ENCODE measurements around the gene SAPCD2.
"Not testable (repeated sequence)": the region's sequence is repeated elsewhere in the genome, so short reads cannot be mapped to it uniquely, and the experiment has no call there.

Gene SAPCD2

DNA sequence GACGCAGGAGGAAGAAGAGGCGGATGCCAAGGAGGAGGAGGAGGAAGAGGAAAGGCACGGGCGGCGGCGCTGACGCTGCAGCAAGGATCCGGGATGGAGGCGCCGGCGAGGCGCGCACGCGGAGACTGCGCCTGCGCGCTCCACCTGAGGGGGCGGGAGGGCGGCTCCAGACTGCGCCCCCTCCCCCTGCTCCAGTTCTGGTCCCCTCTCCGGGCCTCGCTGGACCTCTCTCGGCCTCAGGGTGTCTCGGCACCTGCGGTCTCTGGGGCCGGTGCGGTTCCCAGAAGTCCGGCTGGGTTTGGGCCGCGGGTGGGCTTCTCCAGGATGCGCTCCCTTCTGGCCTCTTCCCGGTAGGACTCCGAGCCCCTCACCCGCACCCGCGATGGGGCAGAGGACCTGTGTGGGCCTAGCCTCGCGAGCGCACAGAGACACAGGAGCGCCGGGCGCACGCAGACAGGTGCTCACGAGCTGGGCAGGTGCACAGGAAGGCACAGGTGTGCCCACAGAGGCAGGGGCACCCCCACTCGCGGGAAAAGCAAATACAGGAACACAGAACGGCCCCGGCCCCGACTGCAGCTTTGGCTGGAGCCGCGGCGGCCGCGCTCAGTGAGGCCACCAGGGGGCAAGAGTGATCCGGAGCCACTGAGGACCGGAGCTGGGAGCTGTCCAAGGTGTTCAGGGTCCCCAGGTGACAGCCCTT, 24.1 kb downstream of the SAPCD2 start, which contains the start of gene NPDC1:
TSS of gene NPDC1 (minus strand) at position 90 of the 700 bp plus-strand sequence. CDS start 188 bp downstream, outside the sequence.
- peak; percentile 42 for DNase-seq

DNA sequence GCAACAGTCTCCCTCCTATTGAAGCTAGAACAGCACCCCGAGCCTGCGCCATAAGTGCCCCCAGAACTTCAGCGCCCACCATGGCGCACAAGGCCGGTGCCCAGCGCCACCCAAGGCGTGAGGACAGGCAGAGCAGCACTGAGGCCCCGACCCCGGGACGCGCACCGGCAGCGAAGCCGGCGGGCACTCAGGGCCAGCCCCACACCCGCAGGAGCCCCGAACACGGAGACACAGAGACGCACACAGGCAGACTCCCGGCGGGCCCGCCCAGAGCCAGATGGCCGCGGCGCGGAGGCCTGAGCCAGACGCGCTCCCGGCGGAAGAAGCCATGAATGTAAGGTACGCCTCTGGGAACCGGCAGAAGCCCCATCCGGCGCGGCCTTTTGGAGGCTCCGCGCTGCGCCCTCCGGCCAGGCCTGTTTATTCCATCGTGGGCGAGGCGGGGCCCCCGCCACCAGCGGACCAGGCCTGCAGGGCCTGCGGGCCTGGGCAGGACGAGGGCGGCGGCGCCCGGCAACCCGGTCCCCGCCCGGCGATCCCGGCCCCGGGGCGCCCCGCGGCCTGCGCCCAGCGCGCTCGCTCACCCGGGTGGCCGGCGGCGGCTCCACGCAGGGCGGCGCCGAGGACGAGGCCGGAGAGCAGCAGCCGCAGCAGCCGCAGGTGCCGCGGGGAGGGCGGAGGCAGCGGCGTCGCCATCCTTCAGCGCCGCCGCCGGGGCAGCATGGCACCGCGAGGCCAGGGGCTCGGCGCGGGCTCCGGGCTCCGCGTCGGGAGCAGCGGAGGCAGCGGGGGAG, 24.9 kb downstream of the SAPCD2 start:
- peak; percentile 43 for DNase-seq

DNA sequence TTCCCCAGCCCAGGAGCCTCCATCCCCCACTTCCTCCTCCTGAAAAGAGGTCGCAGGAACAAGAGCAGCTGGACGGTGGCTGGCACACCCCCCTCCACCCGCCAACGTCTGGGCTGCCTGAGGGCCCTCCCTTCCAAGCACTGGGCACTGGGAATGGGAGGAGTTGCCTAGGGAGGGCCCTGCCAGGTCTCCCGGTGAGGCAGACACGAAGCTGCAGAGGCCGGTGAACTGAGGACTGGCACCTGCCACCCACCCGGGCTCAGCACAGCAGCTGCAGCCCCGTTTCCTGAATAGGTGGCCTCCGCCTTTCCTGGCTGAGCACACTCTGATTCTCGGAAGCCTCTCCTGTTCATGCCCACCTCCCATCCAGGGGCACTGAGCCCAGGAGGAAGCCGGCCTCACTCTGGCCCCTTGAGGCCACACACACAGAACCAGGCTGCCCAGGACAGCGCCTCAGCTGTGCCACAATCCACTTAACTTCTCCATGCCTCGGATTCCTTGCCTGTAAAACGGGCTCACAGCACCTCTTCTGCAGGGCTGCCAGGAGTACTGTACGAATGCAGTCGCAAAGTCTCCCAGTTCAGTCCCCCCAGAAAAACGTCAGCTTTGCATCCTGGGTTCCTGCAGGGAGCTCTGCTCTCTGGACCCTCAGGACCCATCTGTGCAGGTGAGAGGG, 25.7 kb downstream of the SAPCD2 start:
- no peak for DNase-seq

DNA sequence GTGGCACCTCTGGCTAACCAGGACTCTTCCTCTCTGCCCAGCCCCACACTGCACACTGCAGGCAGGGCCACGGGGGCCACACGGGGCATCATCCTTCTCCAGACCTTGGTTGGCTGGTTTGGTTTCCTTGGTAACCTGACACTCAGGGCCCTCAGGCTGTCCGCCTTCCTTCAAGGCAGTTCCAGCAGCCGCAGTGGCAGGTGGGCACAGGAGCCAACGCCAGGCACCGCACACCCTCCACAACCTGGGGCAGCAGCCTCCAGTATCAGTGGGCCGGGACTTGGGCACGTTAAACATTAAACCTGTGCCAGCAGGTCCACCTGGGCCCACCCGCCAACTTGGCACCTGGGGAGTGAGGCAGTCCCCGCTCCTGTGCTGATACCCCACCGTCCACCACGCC, 26.3 kb downstream of the SAPCD2 start:
- no peak for DNase-seq

DNA sequence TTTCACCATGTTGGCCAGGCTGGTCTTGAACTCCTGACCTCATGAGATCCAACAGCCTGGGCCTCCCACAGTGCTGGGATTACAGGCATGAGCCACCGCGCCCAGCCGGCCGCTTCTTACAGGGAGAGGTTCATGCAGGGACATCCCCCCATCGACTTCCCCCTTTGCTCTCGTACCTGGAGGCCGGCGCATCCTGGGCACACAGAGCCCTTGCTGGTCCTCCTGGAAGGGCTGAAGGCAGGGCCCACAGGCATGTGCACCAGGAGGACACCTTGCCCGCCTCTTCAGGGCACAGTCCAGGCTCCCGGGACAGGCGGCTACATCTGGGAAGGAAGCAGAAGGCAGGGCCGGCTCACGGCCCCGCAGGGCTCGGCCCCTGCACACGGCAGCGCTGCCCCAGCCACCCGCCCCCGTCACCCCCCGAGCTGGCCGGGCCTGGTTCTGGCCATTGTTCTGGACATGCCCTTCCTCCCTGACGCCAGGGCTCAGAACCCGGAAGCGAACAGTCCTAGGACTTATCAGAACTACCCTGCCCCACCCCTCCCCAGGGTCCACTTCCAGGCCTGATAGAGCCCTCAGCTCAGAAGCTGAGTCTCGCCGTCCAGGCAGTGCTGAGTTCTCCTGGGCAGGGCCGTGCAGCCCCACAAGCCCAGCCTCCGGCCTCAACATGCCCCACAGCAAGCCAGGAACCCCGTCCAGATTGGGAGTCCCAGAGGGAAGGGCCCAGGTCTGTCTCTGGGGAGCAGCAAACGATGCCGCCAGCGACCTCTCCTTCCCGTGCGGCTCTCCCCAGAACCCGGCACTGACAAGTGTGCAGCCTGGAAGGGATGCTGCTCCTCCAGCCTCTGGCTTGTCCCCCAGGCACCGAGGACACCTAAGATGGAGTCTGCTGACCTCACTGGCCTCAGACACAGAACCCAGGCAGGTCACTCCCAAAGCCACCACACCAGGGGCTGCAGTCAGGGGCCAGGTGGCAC, 27.3 kb downstream of the SAPCD2 start:
- DNase-seq, result no peak

DNA sequence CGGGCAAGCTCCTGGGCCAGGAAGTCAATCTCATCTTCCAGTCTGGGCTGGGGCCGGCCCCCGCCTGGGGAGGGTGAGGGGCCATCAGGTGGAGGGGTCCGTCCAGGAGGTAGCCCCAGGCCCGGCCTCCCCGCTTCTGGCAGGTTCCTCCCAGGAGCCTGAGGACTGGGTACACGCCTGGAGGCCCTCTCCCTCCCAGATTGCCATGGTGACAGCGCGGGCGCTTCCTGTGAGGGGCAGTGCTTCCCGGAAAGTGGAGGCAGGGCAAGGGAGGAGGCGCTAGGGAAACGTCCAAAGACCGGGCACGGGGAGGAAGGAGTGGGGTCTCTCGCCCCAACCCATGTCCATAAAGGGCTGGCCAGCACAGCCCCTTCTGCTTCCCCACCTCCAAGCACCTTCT, 29.2 kb downstream of the SAPCD2 start:
- DNase-seq, result no peak

DNA sequence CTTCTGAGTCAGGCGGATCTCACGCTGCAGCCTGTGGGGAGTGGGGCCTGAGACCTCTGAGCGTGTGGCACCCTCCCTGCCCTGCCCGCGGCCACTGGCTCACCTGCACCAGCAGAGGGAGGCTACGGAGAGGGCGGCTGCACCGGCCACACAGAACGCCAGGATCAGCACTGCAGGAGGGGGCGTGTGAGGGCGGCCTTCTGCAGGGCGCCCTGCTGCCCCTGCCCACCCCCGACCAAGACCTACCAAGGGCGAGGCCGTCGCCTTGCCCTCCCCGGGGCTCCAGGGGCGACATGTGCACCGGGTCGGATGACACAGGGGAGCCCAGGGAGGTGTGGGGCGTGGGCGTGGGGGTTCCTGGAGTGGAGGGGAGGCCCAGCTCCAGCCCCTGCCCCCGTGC, 29.8 kb downstream of the SAPCD2 start:
- no peak for DNase-seq

DNA sequence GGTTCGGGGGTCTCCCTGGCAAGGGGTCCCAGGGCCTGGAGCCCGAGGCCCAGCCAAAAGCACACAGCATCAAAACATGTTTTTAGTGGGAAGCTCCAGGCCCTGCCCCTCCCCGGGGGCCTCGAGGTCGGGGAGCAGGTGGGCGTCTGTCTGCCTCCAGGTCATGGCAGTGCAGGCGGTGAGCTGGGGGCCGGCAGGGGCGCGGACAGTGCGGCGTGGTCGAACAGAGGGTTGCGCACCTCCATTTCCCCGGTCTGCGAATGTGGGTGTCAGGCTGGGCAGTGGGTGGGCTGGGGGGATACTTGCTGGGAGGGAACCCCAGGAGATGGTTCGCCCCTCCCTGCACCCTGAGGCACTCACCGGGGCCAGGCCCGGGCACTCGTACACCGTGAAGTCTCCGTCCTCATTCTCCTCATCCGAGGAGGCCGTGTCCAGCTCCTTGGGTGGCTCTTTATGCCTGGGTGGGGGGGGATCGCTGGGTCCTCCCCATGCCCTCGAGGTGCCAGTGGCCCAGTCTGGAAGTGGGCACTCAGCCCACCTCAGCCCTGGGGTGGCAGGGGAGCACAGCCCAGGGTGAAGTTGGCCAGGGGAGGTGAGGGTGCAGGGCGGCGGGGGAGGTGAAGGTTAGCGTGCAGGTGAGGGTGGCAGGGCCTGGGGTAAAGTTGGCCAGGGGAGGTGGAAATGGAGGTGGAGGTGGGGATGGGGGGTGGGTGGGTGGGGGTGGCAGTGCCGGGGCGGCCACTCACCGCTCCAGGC, 30.6 kb downstream of the SAPCD2 start:
- no peak for DNase-seq

DNA sequence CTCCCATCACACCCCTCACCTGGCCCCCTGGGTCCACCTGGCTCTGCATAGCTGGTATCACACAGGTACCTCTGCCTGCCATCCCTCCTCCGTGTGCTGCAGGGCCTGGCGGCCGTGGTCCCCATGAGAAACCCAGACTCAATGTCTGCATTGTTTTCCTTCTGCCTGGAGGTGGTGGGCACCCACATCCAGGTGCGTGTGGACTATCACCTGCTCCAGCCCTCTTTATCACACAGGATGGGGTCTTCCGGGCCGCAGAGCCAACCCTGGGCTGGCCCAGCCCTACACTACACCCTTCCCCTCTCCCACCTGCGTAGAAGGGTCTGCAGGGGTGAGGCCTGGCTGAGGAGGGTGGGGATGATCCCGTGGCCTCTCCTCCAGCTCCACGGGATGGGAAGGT, 31.4 kb downstream of the SAPCD2 start:
- DNase-seq, result no peak

DNA sequence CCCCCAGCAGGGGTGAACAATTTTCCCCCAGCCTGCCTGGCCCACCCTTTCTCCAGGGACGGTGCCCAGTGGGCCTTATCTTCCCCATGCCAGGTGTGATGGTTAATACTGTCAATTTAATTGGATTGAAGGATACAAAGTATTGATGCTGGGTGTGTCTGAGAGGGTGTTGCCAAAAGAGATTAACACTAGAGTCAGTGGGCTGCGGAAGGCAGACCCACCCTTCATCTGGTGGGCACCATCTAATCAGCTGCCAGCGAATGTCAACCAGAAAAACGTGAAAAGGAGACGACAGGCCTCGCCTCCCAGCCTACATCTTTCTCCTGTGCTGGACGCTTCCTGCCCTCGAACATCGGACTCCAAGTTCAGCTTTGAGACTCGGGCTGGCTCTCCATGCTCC, 32.9 kb downstream of the SAPCD2 start:
- no peak for DNase-seq

DNA sequence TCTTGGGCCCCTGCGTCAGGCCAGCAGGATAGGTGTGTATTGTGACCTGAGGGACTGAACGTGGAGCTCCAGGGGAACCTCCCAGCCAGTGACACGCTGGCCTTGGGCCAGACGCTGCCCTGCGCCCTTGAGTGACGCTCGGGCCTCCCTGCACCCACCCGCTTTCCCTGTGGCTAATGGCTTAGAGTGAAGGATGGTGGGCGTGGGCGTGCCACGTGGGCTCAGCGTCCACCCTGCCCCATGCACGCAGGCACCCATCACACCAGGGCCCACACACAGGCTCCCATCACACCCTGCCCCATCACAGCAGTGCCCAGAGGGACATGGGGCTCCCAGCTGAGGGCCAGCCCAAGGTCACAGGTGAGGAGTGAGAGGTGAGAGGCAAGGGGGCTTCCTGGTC, 33.3 kb downstream of the SAPCD2 start:
- DNase-seq, result no peak

DNA sequence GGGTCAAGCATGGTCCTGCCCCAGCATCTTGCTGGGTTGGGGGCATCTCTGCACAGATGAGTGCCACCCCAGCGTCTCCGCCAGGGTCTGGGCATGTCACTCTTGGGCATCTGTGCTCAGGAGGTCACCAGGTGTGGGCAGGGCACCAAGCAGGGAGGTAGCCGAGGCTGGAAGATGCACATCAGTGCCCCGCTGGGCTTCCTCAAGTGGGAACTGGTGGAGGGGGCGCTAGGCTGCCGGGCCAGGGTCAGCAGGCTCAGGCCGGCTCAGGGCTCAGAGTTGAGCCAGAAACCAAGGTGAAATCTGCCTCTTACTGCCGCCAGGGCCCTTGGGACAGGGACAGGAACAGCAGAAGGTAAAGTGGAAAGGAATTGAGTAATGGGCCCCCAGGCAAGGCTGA, 34.4 kb downstream of the SAPCD2 start:
- no peak for DNase-seq

DNA sequence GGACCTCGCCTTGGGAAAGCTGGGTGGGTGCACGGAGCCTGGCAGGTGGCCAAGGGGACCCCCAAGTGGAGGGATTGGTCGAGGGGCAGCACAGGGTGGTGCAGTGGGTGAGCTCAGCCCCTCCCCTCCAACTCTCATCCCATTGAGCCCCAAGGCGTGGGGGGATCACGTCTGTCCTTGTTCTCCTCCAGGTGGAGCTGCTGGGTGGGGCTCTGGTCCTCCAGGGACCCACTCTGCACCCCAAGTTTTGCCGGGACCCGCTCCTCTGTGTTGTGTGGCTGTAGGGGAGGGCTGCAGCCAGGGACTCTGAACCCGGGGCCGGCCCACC, 34.9 kb downstream of the SAPCD2 start:
- no peak for DNase-seq

DNA sequence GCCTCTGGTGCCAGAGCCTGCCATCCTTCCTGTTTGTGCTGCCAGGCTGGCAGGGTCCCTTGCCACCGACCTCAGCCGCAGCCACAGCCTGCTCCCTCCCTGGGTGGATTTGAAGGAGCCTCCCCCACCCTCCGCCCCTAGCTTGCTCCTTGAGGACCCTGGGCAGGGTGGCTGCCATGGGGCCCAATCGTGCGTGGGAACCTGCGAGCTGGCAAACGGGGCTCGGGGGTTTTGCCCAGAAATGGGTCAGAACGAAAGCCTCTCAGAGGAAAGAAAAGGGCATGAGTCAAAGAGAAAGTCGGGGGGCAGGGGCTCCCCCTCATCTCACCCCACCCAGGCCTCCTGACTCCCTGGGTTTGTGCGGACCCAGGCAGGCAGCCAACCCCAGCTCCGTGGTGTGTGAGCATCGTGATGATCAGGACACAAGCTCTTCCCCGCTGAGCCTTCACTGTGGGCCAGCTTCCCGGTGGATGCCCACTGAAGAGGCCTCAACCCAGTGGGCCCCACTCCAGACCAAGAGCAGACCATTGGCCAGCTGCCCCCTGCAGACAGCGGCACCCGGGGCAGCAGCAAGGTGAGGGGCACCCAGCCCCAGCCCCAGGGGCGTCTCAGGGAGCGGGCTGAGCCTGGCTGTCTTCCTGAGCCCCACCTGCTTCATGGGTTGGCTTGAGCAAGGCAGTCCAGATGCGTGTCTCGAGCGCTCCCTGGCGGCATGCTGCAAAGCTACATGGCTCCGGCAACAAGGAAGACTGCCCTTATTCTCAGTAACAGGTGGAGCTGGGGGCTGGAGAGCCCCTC, 35.4 kb downstream of the SAPCD2 start:
- DNase-seq, result peak; percentile 70

DNA sequence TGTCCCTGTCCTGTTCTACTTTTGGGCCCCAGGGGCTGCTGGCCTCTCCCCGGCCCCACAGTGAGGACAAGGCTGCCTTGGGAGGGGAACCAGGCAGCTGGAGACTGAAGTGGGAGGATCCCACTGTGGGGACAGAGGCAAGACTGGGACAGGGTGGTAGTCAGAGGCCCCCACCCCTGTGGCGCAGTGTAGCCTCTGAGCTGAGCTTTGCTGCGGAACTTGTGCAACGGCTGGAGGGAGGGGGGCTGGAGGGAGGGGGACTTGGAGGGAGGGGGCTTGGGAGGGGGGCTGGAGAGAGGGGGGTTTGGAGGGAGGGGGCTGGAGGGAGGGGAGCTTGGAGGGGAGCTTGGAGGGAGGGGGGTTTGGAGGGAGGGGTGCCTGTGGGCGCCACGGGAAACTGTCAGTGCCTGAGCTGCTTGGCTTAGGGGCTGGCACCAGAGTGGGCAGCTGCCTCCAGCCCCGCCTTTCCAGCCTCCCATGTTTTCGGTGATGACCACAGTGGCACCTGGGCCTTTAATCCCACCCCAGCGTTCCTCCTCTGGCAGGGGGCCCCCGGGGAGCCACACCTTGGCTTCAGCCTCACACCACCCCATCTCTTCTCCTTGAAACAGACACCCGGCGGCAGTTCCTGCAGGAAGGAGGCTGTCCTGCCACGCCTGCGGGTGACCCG, 36.2 kb downstream of the SAPCD2 start:
- DNase-seq, result no peak

DNA sequence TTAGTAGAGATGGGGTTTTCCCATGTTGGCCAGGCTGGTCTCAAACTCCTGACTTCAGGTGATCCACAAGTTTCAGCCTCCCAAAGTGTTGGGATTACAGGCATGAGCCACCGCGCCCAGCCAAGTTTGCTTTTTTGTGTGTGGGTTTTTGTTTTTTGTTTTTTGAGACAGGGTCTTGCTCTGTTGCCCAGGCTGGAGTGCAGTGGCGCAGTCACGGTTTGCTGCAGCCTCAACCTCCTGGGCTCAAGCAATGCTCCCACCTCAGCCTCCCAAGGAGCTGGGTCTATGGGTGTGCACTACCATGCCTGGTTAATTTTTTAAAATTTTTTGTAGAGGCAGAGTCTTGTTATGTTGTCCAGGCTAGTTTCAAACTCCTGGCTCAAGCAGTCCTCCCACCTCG, 36.9 kb downstream of the SAPCD2 start:
- not testable (repeated sequence) for DNase-seq

DNA sequence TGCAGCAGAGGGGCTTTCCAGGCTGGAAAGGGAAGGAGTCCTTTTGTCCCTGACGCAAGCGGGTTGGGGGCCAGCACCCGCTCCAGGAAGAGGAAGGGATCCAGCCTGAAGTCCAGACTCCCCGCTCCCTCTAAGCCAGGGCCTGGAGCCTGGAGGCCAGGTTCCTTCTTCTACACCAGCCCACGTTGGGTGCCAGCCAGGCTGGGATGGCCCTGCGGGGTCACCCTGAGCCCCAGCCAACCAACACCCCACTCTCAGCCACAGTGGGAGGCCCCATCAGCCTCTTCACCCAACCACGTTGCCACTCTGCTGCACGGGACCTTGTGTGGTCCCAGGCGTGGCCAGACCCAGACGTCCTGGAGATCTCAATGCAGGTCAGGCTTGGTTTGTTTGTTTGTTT, 37.5 kb downstream of the SAPCD2 start:
- no peak for DNase-seq

DNA sequence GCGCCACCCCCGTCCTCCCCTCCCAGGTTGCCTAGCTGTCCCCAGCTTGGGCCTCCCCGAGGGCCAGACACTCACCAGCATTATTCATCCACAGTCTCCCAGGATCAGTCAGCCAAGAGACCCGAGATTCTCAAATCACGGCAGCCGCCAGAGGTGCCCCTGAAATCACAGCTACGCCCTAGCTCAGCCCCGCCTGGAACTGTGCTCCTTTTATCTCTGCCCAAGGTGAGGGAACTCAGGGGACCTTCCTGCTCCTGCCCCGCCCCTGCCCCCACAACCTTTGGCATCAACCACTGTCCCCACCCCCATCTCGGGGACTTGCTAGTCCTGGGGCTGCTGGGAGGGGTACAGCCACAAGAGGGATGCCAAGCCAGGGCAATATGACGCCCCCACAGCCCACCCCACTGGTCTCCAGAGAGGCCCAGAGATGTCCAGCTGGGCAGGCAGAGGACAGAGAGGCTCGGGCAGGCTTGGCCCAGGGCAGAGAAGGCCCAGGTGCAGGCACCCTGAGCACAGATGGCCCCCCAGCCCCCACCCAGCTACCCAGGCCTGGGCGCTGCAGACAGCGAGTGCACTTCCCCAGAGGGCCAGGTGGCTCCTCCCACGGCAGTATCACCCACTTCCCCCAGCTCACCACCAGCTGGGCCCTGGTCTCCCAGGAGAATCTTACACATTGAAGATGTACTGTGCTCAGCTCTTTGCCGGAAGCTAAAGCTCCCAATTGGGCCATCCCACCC, 38.3 kb downstream of the SAPCD2 start, which contains the start of gene FUT7:
TSS of gene FUT7 (minus strand) at position 185 of the 737 bp plus-strand sequence. CDS start at position 88, 97 bp downstream.
- DNase-seq, result no peak

Measured in HCEC 1CT (cell line).